ENCODE data around the gene CELA2A. TPM values are rescaled to one million over a fixed set of nuclear protein-coding genes. Genes with fewer than 3 reads are reported as not detected.
"Not testable (repeated sequence)": the region's sequence is repeated elsewhere in the genome, so short reads cannot be mapped to it uniquely, and the experiment has no call there.

CELA2A gene
- total and polyA plus RNA-seq, 5 experiments from 2014 or later, result not detected

DNA sequence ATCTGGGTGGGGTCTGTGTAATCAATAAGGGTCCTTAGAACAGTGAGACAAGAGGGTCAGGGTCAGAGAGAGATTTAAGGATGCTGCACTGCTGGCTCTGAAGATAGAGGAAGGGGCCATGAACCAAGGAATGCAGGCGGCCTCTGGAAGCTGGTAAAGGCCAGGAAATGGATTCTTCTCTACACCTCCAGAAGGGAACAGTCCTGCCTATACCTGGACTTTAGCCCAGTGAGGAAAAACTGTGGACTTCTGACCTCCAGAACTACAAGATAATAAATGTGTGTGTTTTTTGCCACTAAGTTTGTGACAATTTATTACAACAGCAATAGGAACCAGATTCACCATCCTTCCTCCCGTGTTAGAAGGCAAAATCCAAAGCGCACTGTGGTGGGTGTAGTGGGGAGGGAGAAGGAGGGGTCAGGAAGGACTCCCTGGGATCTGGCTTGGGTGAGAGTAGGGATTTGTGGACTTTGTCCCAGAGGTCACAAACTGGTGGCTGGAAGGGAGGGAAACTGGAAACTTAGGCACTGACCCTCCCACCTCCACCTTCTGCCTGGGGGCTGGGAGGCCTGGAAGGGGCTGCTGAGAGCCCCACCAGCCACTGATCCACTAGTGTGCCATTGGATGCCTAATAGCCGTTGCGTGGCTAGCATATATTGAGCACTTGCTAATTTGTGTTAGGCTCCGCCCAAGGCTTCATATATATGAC lies 5.4 kb upstream of the CELA2A start:
- Mint-ChIP-seq H3K36me3 (no peaks in the 10 kb centered on the region), H3K27me3 (peaks cover 3 to 19% (median 7%) of the 10 kb centered on the region in 5 donors), H3K4me1 (peaks cover 0 to 1% (median 0%) of the 10 kb centered on the region in 4 donors), H3K4me3 (no peak overlapping the region), H3K27ac (no peak overlapping the region), H3K9me3 (peaks cover 0 to 3% (median 0%) of the 10 kb centered on the region in 9 donors)
- DNase-seq (no peak), ATAC-seq (no peak)
- POLR2A ChIA-PET, result no interaction called here

DNA sequence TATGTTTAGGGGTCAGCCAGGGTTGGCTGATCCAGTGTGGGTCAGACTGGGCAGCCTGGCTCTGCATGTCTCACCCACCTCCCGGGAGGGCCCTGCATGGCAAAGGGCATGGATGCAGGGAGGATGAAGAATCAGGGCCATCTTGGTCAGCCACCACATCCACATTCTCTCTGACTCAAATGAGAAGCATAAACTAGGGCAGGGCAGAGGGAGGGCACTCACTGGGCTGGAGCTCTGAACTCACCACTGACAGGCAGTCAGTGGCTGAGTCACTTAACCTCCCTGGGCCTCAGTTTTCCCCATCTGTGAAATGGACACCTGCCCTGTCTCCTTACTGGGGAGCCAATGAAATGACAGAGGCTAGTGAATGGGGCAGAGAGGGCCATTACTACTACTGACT lies 4.3 kb upstream of the CELA2A start:
- H3K36me3 Mint-ChIP-seq, result no peaks in the 10 kb centered on the region
- POLR2A ChIA-PET, result no interaction called here
- H3K27me3 Mint-ChIP-seq, result peaks cover 1 to 19% (median 4%) of the 10 kb centered on the region in 5 donors
- no peak overlapping the region for H3K4me3 Mint-ChIP-seq
- peaks cover 0 to 3% (median 0%) of the 10 kb centered on the region in 9 donors for H3K9me3 Mint-ChIP-seq
- peaks cover 0 to 1% (median 0%) of the 10 kb centered on the region in 4 donors for H3K4me1 Mint-ChIP-seq
- DNase-seq, result no peak
- ATAC-seq, result no peak
- peak overlapping the region in 1 of 10 donors; percentile 41 for H3K27ac Mint-ChIP-seq

DNA sequence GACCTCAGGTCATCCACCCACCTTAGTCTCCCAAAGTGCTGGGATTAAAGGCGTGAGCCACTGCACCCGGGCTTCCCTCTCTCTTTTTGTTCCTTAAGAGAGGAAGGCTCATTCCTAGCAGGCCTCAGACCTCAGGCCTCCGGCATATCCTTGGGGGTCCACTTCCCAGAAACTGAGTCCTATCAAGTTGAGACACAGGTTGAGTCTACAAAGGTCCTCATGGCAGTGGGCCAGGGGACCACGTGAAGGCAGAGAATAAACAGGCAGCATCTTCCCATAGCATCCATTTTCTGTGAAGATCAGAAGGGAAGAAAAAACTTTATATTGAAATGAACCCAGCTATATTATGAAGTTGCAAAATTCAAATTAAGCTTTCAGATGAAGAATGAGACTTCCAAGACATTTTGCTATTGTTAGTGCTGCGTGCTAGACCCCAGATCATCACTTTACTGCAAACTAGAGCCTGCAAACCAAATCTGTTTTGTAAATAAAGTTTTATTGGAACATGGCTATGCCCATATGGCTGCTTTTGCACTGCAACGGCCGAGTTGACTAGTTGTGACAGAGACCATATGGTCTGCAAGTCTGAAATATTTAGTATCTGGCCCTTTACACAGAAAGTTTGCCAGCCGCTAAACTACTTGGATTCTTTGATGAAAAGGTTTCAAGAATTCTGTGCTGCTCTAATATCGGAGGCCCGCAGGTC lies 3.5 kb upstream of the CELA2A start:
- H3K4me3 Mint-ChIP-seq, result no peak overlapping the region
- POLR2A ChIA-PET, result no interaction called here
- no peak overlapping the region for H3K27ac Mint-ChIP-seq
- H3K9me3 Mint-ChIP-seq, result peaks cover 0 to 3% (median 0%) of the 10 kb centered on the region in 9 donors
- ATAC-seq, result no peak
- peaks cover 0 to 14% (median 4%) of the 10 kb centered on the region in 5 donors for H3K27me3 Mint-ChIP-seq
- no peaks in the 10 kb centered on the region for H3K36me3 Mint-ChIP-seq
- no peak for DNase-seq
- H3K4me1 Mint-ChIP-seq, result peaks cover 0 to 1% (median 0%) of the 10 kb centered on the region in 4 donors

DNA sequence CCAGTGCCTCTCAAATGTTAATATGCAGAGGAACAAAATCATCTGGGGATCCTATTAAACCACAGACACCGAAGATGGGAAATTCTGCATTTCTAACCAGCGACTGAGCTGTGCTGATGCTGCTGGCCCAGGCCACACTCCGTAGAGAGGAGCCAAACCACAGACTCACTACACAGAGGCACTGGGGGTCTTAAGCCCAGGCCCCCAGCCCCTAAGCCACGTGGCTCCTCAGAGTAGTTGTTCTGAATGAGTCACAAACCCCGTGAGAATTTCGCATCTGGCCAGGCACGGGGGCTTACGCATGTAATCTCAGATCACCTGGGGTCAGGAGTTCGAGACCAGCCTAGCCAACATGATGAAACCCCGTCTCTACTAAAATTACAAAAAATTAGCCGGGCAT lies 2.8 kb upstream of the CELA2A start:
- no peak for DNase-seq
- Mint-ChIP-seq H3K4me3 (no peak overlapping the region), H3K36me3 (no peaks in the 10 kb centered on the region), H3K4me1 (peaks cover 0 to 1% (median 0%) of the 10 kb centered on the region in 4 donors), H3K9me3 (peaks cover 0 to 3% (median 0%) of the 10 kb centered on the region in 9 donors), H3K27me3 (peaks cover 0 to 13% (median 4%) of the 10 kb centered on the region in 5 donors), H3K27ac (no peak overlapping the region)
- POLR2A ChIA-PET, result no interaction called here
- ATAC-seq, result no peak

GRCh38 chr1:15454256-15454655 lies 2.3 kb upstream of the CELA2A start:
- no peak overlapping the region for H3K27ac Mint-ChIP-seq
- H3K4me3 Mint-ChIP-seq, result no peak overlapping the region
- H3K36me3 Mint-ChIP-seq, result no peaks in the 10 kb centered on the region
- DNase-seq, result no peak
- peaks cover 0 to 13% (median 4%) of the 10 kb centered on the region in 5 donors for H3K27me3 Mint-ChIP-seq
- POLR2A ChIA-PET, result no interaction called here
- no peak for ATAC-seq
- peaks cover 0 to 3% (median 0%) of the 10 kb centered on the region in 9 donors for H3K9me3 Mint-ChIP-seq
- H3K4me1 Mint-ChIP-seq, result peaks cover 0 to 1% (median 0%) of the 10 kb centered on the region in 4 donors

DNA sequence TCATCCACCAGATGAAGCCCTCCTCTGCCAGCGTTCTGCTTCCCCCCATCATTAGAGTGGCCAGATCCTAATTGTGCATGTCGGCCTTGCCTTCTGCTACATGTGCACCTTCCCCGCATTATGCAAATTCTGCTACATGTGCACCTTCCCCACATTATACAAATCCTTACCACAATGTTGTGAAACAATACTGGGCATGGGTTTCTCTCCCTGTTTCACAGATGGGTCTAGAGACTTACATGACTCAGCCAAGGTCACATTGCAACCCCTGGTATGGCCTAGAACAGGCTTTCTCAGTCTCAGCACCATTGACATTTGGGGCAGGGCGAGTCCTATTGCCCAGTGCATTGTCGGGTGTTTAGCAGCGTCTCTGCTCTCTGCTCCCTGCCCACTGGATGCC lies 1.0 kb upstream of the CELA2A start:
- no peaks in the 10 kb centered on the region for H3K36me3 Mint-ChIP-seq
- DNase-seq (no peak), ATAC-seq (no peak)
- H3K27me3 Mint-ChIP-seq, result peaks cover 0 to 6% (median 4%) of the 10 kb centered on the region in 5 donors
- no peaks in the 10 kb centered on the region for H3K4me1 Mint-ChIP-seq
- POLR2A ChIA-PET, result no interaction called here
- no peak overlapping the region for H3K4me3 Mint-ChIP-seq
- no peaks in the 10 kb centered on the region for H3K9me3 Mint-ChIP-seq
- H3K27ac Mint-ChIP-seq, result no peak overlapping the region

- Mint-ChIP-seq H3K27me3 (peaks cover 0 to 6% (median 1%) of the 10 kb centered on the region in 5 donors), H3K9me3 (no peaks in the 10 kb centered on the region), H3K4me1 (no peaks in the 10 kb centered on the region), H3K36me3 (no peaks in the 10 kb centered on the region), H3K4me3 (no peak overlapping the region), H3K27ac (no peak overlapping the region)
- DNase-seq, result no peak
- POLR2A ChIA-PET, result no interaction called here
- ATAC-seq, result no peak
These were observed 1.1 kb downstream of the CELA2A start for GRCh38 chr1:15457585-15457984.

DNA sequence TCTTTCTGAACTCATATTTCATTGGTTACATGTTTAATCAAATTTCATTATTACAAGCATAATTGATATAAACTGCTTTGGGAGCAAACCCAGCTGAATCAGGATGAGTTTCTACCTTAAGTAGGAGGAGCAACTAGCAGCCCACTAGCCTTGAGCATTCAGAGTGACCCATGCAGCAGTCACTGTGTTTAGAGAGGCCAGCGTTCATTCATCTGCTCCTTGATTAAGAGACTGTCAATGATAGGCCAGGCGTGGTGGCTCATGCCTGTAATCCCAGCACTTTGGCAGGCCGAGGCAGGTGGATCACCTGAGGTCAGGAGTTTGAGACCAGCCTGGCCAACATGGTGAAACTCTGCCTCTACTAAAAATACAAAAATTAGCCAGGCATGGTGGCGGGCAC lies 1.9 kb downstream of the CELA2A start:
- ATAC-seq, H3K27me3 Mint-ChIP-seq, H3K4me3 Mint-ChIP-seq, POLR2A ChIA-PET, H3K9me3 Mint-ChIP-seq, DNase-seq, H3K27ac Mint-ChIP-seq, H3K36me3 Mint-ChIP-seq, H3K4me1 Mint-ChIP-seq: not testable (repeated sequence)

- ATAC-seq, result no peak
- H3K4me3 Mint-ChIP-seq, result no peak overlapping the region
- no peaks in the 10 kb centered on the region for H3K4me1 Mint-ChIP-seq
- no peak for DNase-seq
- POLR2A ChIA-PET, result interaction anchor here (0.7 kb wide), 1 partner anchor 28 kb away, joined by 5 read pairs; no protein-coding TSS in a partner anchor
- peaks cover 0 to 10% (median 1%) of the 10 kb centered on the region in 5 donors for H3K27me3 Mint-ChIP-seq
- H3K9me3 Mint-ChIP-seq, result no peaks in the 10 kb centered on the region
- H3K27ac Mint-ChIP-seq, result no peak overlapping the region
- H3K36me3 Mint-ChIP-seq, result no peaks in the 10 kb centered on the region
These were observed 3.5 kb downstream of the CELA2A start for GRCh38 chr1:15459771-15460707.

DNA sequence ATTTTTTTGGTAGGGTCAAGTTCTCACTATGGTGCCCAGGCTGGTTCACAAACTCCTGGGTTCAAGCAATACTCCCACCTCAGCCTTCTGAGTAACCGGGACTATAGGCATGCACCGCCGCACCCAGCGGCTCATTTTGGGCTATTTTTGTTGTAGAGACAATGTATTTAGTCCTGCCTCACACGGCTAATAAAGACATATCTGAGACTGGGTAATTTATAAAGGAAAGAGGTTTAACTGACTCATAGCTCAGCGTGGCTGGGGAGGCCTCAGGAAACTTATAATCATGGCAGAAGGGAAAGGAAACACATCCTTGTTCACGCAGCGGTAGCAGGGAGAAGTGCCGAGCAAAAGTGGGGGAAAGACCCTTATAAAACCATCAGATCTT lies 4.2 kb downstream of the CELA2A start:
- no peaks in the 10 kb centered on the region for H3K36me3 Mint-ChIP-seq
- no peak overlapping the region for H3K27ac Mint-ChIP-seq
- peaks cover 0 to 10% (median 1%) of the 10 kb centered on the region in 5 donors for H3K27me3 Mint-ChIP-seq
- no peak overlapping the region for H3K4me3 Mint-ChIP-seq
- no peaks in the 10 kb centered on the region for H3K4me1 Mint-ChIP-seq
- POLR2A ChIA-PET, result no interaction called here
- DNase-seq (no peak), ATAC-seq (no peak)
- no peaks in the 10 kb centered on the region for H3K9me3 Mint-ChIP-seq

- not testable (repeated sequence) for DNase-seq, H3K9me3 Mint-ChIP-seq, H3K27me3 Mint-ChIP-seq, H3K27ac Mint-ChIP-seq, ATAC-seq, H3K36me3 Mint-ChIP-seq, H3K4me1 Mint-ChIP-seq, H3K4me3 Mint-ChIP-seq
- POLR2A ChIA-PET, result interaction anchor here (0.6 kb wide), 1 partner anchor 135 kb away, joined by 3 read pairs; no protein-coding TSS in a partner anchor
These were observed 6.7 kb downstream of the CELA2A start for GRCh38 chr1:15463064-15463800.

DNA sequence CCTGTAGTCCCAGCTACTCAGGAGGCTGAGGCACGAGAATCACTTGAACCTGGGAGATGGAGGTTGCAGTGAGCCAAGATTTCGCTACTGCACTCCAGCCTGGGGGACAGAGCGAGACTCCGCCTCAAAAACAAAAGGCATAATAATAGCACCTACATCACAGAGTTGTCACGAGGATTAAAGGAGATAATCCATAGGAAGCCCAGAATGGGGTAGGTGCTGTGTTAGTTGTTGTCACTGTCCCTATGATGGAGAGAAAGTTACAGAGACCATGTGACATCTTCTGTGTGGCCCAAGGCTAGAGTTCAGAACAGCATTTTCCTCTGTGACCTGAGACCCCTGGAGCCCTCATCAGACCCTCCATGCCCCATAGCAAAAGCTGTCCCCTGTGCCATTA lies 7.4 kb downstream of the CELA2A start:
- H3K36me3 Mint-ChIP-seq, H3K4me3 Mint-ChIP-seq, DNase-seq, H3K4me1 Mint-ChIP-seq, ATAC-seq, H3K27me3 Mint-ChIP-seq, POLR2A ChIA-PET, H3K27ac Mint-ChIP-seq, H3K9me3 Mint-ChIP-seq: not testable (repeated sequence)
